GM19351 (cell line): Measurements from ENCODE around the gene CD7.

ENCODE experiments used
- ATAC-seq: cut with Tn5 transposase; IDR thresholded peaks from one replicate; pipeline ENCODE4 v1.9.1; 2021; ENCODE audit warnings: mild to moderate bottlenecking, moderate library complexity; ENCODE audit not compliant: unreplicated experiment

Gene CD7

GRCh38 chr17:82300707-82301270 lies 16.6 kb downstream of the CD7 start:
- ATAC-seq, result no peak

- no peak for ATAC-seq
Measured at GRCh38 chr17:82300228-82300627, 17.2 kb downstream of the CD7 start.

- no peak for ATAC-seq
Measured at GRCh38 chr17:82299452-82299851, 18.0 kb downstream of the CD7 start.

- no peak for ATAC-seq
Measured at GRCh38 chr17:82298538-82299421, 18.6 kb downstream of the CD7 start.

GRCh38 chr17:82297714-82298537 lies 19.5 kb downstream of the CD7 start:
- peak; percentile 61 for ATAC-seq

- ATAC-seq, result no peak
Measured at GRCh38 chr17:82297280-82297713, 20.1 kb downstream of the CD7 start.

- ATAC-seq, result no peak
Measured at GRCh38 chr17:82296511-82297279, 20.7 kb downstream of the CD7 start.

GRCh38 chr17:82295472-82295814 lies 22.0 kb downstream of the CD7 start:
- no peak for ATAC-seq

GRCh38 chr17:82294064-82294773 lies 23.2 kb downstream of the CD7 start:
- ATAC-seq, result no peak

GRCh38 chr17:82292251-82293154 lies 24.9 kb downstream of the CD7 start:
- peak; percentile 97 for ATAC-seq

GRCh38 chr17:82291582-82292250 lies 25.7 kb downstream of the CD7 start:
- no peak for ATAC-seq

- no peak for ATAC-seq
Measured at GRCh38 chr17:82287868-82288801, 29.3 kb downstream of the CD7 start.

- ATAC-seq, result no peak
Measured at GRCh38 chr17:82287013-82287867, 30.2 kb downstream of the CD7 start.

GRCh38 chr17:82285141-82285540 lies 32.3 kb downstream of the CD7 start:
- ATAC-seq, result no peak

- no peak for ATAC-seq
Measured at GRCh38 chr17:82283208-82283749, 34.1 kb downstream of the CD7 start.
